Suprapubic skin (tissue), 3 donors: ENCODE data around the gene TNIP3.

Source experiments
- CTCF ChIP-seq, 2 donors: fragments of 200-600 bp in 1 of 2; fragments of 450-650 bp in 1 of 2; sonication (generic) in 1 of 2; IDR thresholded peaks; one replicate each; pipeline ENCODE4 v1.5.1; 2016 to 2019; ENCODE audit warnings: antibody characterized with exemption in 2 of 2, mild to moderate bottlenecking in 1 of 2, moderate library complexity in 1 of 2
- POLR2A ChIP-seq, 2 donors: fragments of 450-650 bp; IDR thresholded peaks; one replicate each; pipeline ENCODE4 v1.6.1; 2017; ENCODE audit warnings: antibody characterized with exemption in 2 of 2, mild to moderate bottlenecking in 2 of 2, moderate library complexity in 2 of 2

GRCh38 chr4:121176082-121176934 lies 12.2 kb upstream of the TNIP3 start:
- TF ChIP-seq CTCF (IDR thresholded peaks at IDR 0.05) (no peak), POLR2A (IDR thresholded peaks at IDR 0.05) (no peak)
